OCI-LY3 (cell line): ENCODE data around the gene ACOX3.

Experiments used
- H2AFZ ChIP-seq: fragments of 200-600, 300-600 bp; shearing (Covaris generic); 2 replicates; pipeline ENCODE4 v1.6.0; 2014; ENCODE audit warnings: antibody characterized with exemption, low read depth, low read length
- H3K27ac ChIP-seq: fragments of 200-600, 300-600 bp; sonication (generic); 2 replicates; pipeline ENCODE4 v1.5.1; 2014; ENCODE audit warnings: mild to moderate bottlenecking, low read length, moderate library complexity, mixed read lengths
- H3K27me3 ChIP-seq: fragments of 200-600, 300-600 bp; sonication (generic); 2 replicates; pipeline ENCODE4 v1.6.1; 2014; ENCODE audit warnings: low read depth, low read length, mixed read lengths
- H3K36me3 ChIP-seq: fragments of 200-600, 300-600 bp; sonication (generic); replicated peaks from 2 replicates; pipeline ENCODE3; 2014; ENCODE audit warnings: low read depth, low read length, mixed read lengths
- H3K4me1 ChIP-seq: fragments of 300-600, 200-600 bp; sonication (generic); 2 replicates; pipeline ENCODE4 v1.6.1; 2014; ENCODE audit warnings: low read length, mixed read lengths
- H3K4me2 ChIP-seq: fragments of 200-600, 300-600 bp; sonication (generic); 2 replicates; pipeline ENCODE4 v1.6.1; 2014; ENCODE audit warnings: low read length, mixed read lengths
- H3K4me3 ChIP-seq: fragments of 300-600, 200-600 bp; sonication (generic); 2 replicates; pipeline ENCODE4 v1.5.1; 2014; ENCODE audit warnings: antibody characterized with exemption, mild to moderate bottlenecking, low read length, moderate library complexity
- H3K79me2 ChIP-seq: fragments of 300-600, 200-600 bp; shearing (Covaris generic); 2 replicates; pipeline ENCODE4 v1.6.1; 2014; ENCODE audit warnings: mild to moderate bottlenecking, low read length, mixed read lengths
- H3K9ac ChIP-seq: fragments of 300-600, 200-600 bp; shearing (Covaris generic); 2 replicates; pipeline ENCODE4 v1.6.0; 2014; ENCODE audit warnings: mild to moderate bottlenecking, low read length, moderate library complexity
- H3K9me3 ChIP-seq: fragments of 200-600, 300-600 bp; shearing (Covaris generic); 2 replicates; pipeline ENCODE4 v1.6.1; 2014; ENCODE audit warnings: low read length, mixed read lengths; ENCODE audit not compliant: insufficient read depth
- H4K20me1 ChIP-seq: fragments of 200-600, 300-600 bp; sonication (generic); 2 replicates; pipeline ENCODE4 v1.6.1; 2016; ENCODE audit warnings: low read length, mixed read lengths; ENCODE audit not compliant: insufficient read depth
- CTCF ChIP-seq: fragments of 200-600, 300-600 bp; sonication (generic); IDR thresholded peaks from 2 replicates; pipeline ENCODE4 v1.5.1; 2014; ENCODE audit warnings: antibody characterized with exemption, low read length, low read depth
- EZH2phosphoT487 ChIP-seq: fragments of 200-600 bp; shearing (Covaris generic); IDR thresholded peaks from 2 replicates; pipeline ENCODE4 v1.6.1; 2018; ENCODE audit warnings: antibody characterized with exemption, mixed run types, low read depth

ACOX3 gene

GRCh38 chr4:8414377-8414776 lies 26.1 kb downstream of the ACOX3 start:
- no peak for TF ChIP-seq CTCF
- TF ChIP-seq EZH2phosphoT487, result no peak
- Histone ChIP-seq H3K4me2 (no peak overlapping the region), H3K27ac (no peak overlapping the region), H2AFZ (no peak overlapping the region), H3K79me2 (peaks cover 22% of the 10 kb centered on the region), H3K36me3 (peaks cover 21% of the 10 kb centered on the region), H3K9me3 (no peaks in the 10 kb centered on the region), H3K9ac (no peak overlapping the region), H3K4me1 (no peaks in the 10 kb centered on the region), H3K4me3 (no peak overlapping the region), H4K20me1 (peaks cover 14% of the 10 kb centered on the region), H3K27me3 (no peaks in the 10 kb centered on the region)

GRCh38 chr4:8412288-8412687 lies 28.2 kb downstream of the ACOX3 start:
- Histone ChIP-seq H3K79me2 (peaks cover 8% of the 10 kb centered on the region; the same call in 1 of the 2 replicates), H3K27me3 (no peaks in the 10 kb centered on the region), H4K20me1 (peaks cover 6% of the 10 kb centered on the region; the same call in 1 of the 2 replicates), H2AFZ (no peak overlapping the region), H3K4me3 (no peak overlapping the region), H3K9me3 (no peaks in the 10 kb centered on the region), H3K4me2 (no peak overlapping the region), H3K9ac (no peak overlapping the region), H3K4me1 (no peaks in the 10 kb centered on the region), H3K27ac (no peak overlapping the region), H3K36me3 (peaks cover 28% of the 10 kb centered on the region)
- no peak for TF ChIP-seq EZH2phosphoT487
- TF ChIP-seq CTCF, result no peak

- Histone ChIP-seq H3K4me2 (no peak overlapping the region), H3K9ac (no peak overlapping the region)
Measured at GRCh38 chr4:8411351-8412180, 29.0 kb downstream of the ACOX3 start.

More at GRCh38 chr4:8411351-8412180, 29.0 kb downstream of the ACOX3 start:
- H4K20me1 ChIP-seq, result no peaks in the 10 kb centered on the region; the same call in 1 of the 2 replicates
- H3K9me3 ChIP-seq, result no peaks in the 10 kb centered on the region
- no peak overlapping the region for H2AFZ ChIP-seq
- H3K4me3 ChIP-seq, result no peak overlapping the region
- no peaks in the 10 kb centered on the region for H3K4me1 ChIP-seq
- no peak overlapping the region for H3K27ac ChIP-seq
- H3K36me3 ChIP-seq, result peaks cover 28% of the 10 kb centered on the region
- TF ChIP-seq EZH2phosphoT487 (no peak), CTCF (no peak)
- H3K27me3 ChIP-seq, result no peaks in the 10 kb centered on the region
- 0 out of 2 replicates have a peak, but pooled peaks cover 1% of the 10 kb centered on the region for H3K79me2 ChIP-seq
